DND-41 (cell line): ENCODE measurements around the gene INPP5A.

Experiments used
- ATAC-seq: fragments of 200-7000 bp; cut with Tn5 transposase; 3 replicates; pipeline ENCODE4 v1.9.1; 2021; ENCODE audit warnings: low read depth; ENCODE audit not compliant: insufficient read depth
- DNase-seq: peaks from one replicate; pipeline ENCODE4 v3.0.0-alpha.2; 2020
- H2AFZ ChIP-seq: 2 replicates; pipeline ENCODE4 v1.6.0; 2012; ENCODE audit warnings: low read depth, low read length
- H3K27ac ChIP-seq: 2 replicates; pipeline ENCODE4 v1.5.1; 2012; ENCODE audit warnings: low read length, inconsistent platforms
- H3K27me3 ChIP-seq: fragments of 200-600 bp; sonication (generic); 2 replicates; pipeline ENCODE4 v1.6.0; 2012; ENCODE audit warnings: low read length, mild to moderate bottlenecking, inconsistent platforms; ENCODE audit not compliant: insufficient read depth, poor library complexity
- H3K36me3 ChIP-seq: 2 replicates; pipeline ENCODE4 v1.5.1; 2012; ENCODE audit warnings: low read length, inconsistent platforms; ENCODE audit not compliant: insufficient read depth
- H3K4me1 ChIP-seq: 2 replicates; pipeline ENCODE4 v1.5.1; 2012; ENCODE audit warnings: mild to moderate bottlenecking, low read length; ENCODE audit not compliant: insufficient read depth
- H3K4me2 ChIP-seq: 2 replicates; pipeline ENCODE4 v1.6.0; 2012; ENCODE audit warnings: mild to moderate bottlenecking, moderate library complexity, low read length, inconsistent platforms; ENCODE audit not compliant: insufficient read depth
- H3K4me3 ChIP-seq, 2 experiments: fragments of 200-600 bp in 1 of 2; shearing (Covaris generic) in 1 of 2; 2 replicates each; pipeline ENCODE4 v1.5.1; 2012 to 2016; ENCODE audit warnings: inconsistent platforms in 2 of 2, low read length in 2 of 2, mild to moderate bottlenecking in 2 of 2, low read depth in 1 of 2, moderate library complexity in 1 of 2
- H3K79me2 ChIP-seq: 2 replicates; pipeline ENCODE4 v1.6.0; 2012; ENCODE audit warnings: low read length, inconsistent platforms; ENCODE audit not compliant: insufficient read depth
- H3K9ac ChIP-seq: 2 replicates; pipeline ENCODE4 v1.6.0; 2012; ENCODE audit warnings: low read depth, mild to moderate bottlenecking, inconsistent platforms, low read length, moderate library complexity
- H3K9me3 ChIP-seq: 2 replicates; pipeline ENCODE4 v1.5.1; 2012; ENCODE audit warnings: low read length, moderate library complexity, mild to moderate bottlenecking, inconsistent platforms; ENCODE audit not compliant: insufficient read depth, severe bottlenecking
- H4K20me1 ChIP-seq: 2 replicates; pipeline ENCODE4 v1.6.0; 2012; ENCODE audit warnings: low read length; ENCODE audit not compliant: insufficient read depth
- EZH2 ChIP-seq: IDR thresholded peaks from 3 replicates; pipeline ENCODE4 v1.6.1; 2012; ENCODE audit warnings: borderline replicate concordance, low read depth, mild to moderate bottlenecking, moderate library complexity, low read length, inconsistent platforms; ENCODE audit not compliant: severe bottlenecking
- TF ChIP-seq, protein P1 (sequence below): IDR thresholded peaks from 2 replicates; pipeline ENCODE4 v1.5.1; 2012; ENCODE audit warnings: borderline replicate concordance, low read length, moderate library complexity, mild to moderate bottlenecking; ENCODE audit not compliant: poor library complexity, severe bottlenecking; ENCODE audit errors: extremely low read depth

The INPP5A gene

DNA sequence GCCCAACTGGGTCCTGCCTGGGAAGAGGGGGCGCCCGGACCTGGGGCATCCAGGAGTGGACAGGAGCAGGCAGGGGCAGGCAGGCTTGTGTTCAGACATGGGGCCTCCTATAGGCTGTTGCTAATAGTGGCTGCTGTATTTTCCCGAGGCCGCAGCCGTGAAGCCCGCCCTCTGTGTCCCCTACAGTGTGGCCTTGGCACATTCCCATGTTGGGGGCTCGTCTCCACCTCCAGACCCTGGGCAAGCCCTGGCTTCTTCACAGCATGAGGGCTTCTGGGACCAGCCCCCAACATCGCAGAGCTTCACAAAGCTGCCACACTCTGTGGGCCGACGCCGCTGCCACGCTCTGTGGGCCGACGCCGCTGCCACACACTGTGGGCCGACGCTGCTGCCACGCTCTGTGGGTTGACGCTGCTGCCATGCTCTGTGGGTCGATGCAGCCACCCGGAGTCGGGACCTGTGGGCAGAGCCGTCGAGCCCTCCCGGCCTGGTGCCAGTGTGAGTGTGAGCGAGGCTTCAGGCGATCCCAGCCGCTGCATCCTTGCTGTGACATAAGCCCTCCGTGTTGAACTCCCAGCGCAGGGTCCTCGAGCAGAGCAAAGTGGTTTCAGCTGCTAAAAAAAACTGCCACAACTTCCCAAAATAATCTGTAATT lies 109.0 kb downstream of the INPP5A start:
- H3K27me3 ChIP-seq = no peaks in the 10 kb centered on the region
- peaks cover 60% of the 10 kb centered on the region for H4K20me1 ChIP-seq
- peaks cover 37% of the 10 kb centered on the region for H3K79me2 ChIP-seq
- no peak overlapping the region for H3K9ac ChIP-seq
- no peak overlapping the region for H3K4me2 ChIP-seq
- DNase-seq = no peak
- no peaks in the 10 kb centered on the region for H3K4me1 ChIP-seq
- no peaks in the 10 kb centered on the region for H3K9me3 ChIP-seq
- H3K4me3 ChIP-seq = no peak overlapping the region
- H3K27ac ChIP-seq = no peak overlapping the region
- no peak for TF ChIP-seq EZH2
- TF ChIP-seq, protein P1, sequence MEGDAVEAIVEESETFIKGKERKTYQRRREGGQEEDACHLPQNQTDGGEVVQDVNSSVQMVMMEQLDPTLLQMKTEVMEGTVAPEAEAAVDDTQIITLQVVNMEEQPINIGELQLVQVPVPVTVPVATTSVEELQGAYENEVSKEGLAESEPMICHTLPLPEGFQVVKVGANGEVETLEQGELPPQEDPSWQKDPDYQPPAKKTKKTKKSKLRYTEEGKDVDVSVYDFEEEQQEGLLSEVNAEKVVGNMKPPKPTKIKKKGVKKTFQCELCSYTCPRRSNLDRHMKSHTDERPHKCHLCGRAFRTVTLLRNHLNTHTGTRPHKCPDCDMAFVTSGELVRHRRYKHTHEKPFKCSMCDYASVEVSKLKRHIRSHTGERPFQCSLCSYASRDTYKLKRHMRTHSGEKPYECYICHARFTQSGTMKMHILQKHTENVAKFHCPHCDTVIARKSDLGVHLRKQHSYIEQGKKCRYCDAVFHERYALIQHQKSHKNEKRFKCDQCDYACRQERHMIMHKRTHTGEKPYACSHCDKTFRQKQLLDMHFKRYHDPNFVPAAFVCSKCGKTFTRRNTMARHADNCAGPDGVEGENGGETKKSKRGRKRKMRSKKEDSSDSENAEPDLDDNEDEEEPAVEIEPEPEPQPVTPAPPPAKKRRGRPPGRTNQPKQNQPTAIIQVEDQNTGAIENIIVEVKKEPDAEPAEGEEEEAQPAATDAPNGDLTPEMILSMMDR = no peak
- ATAC-seq = no peak
- no peak overlapping the region for H2AFZ ChIP-seq
- H3K36me3 ChIP-seq = peaks cover 34% of the 10 kb centered on the region

DNA sequence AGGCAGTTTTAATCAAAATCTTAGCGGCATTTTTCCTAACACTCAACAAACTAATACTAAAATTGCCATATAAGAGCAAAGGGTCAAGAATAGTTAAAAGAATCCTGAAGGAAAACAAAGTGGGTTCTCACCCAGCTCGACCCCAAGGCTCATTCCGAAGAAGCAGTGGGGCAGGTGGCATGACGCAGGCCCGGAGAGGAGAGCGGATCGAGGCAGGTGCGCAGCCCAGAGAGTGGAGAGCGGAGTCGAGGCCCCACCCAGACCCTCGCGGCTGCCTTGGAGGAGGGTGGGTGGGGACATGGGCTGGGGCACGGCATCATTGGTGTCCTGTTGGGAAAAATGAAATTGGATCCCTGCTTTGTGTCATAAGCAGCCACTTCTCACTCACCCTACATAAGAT lies 109.8 kb downstream of the INPP5A start:
- H3K4me3 ChIP-seq = no peak overlapping the region
- H3K27ac ChIP-seq = no peak overlapping the region
- no peaks in the 10 kb centered on the region for H3K9me3 ChIP-seq
- peaks cover 54% of the 10 kb centered on the region for H4K20me1 ChIP-seq
- H3K79me2 ChIP-seq = peaks cover 29% of the 10 kb centered on the region
- no peak for ATAC-seq
- no peaks in the 10 kb centered on the region for H3K4me1 ChIP-seq
- no peak for DNase-seq
- H3K9ac ChIP-seq = no peak overlapping the region
- H2AFZ ChIP-seq = no peak overlapping the region
- H3K27me3 ChIP-seq = no peaks in the 10 kb centered on the region
- no peak overlapping the region for H3K4me2 ChIP-seq
- peaks cover 43% of the 10 kb centered on the region for H3K36me3 ChIP-seq
- no peak for TF ChIP-seq EZH2
- TF ChIP-seq, protein P1 = no peak

- Histone ChIP-seq H3K4me3 (no peak overlapping the region), H3K9ac (no peak overlapping the region), H3K79me2 (peaks cover 23% of the 10 kb centered on the region), H3K4me2 (no peak overlapping the region), H2AFZ (no peak overlapping the region), H3K9me3 (no peaks in the 10 kb centered on the region), H4K20me1 (peaks cover 55% of the 10 kb centered on the region), H3K36me3 (peaks cover 51% of the 10 kb centered on the region), H3K4me1 (no peaks in the 10 kb centered on the region), H3K27ac (no peak overlapping the region), H3K27me3 (no peaks in the 10 kb centered on the region)
- no peak for DNase-seq
- no peak for TF ChIP-seq EZH2
- TF ChIP-seq, protein P1 = no peak
- ATAC-seq = no peak
Observed at GRCh38 chr10:132648072-132648850, 110.7 kb downstream of the INPP5A start.
